Cardiac muscle cell (in vitro differentiated cells and primary cell): ENCODE data around the gene UPF3A. TPM values are rescaled to one million over a fixed set of nuclear protein-coding genes. Genes with fewer than 3 reads are reported as not detected.
"Not testable (repeated sequence)": the region's sequence is repeated elsewhere in the genome, so short reads cannot be mapped to it uniquely, and the experiment has no call there.

ENCODE experiments used
- DNase-seq, 2 donors: peaks; one replicate each; pipeline versions ENCODE4 v3.0.0 to v3.0.0-alpha.2; 2010 to 2017; ENCODE audit warnings: low read depth in 1 of 2, low spot score in 1 of 2
- H3K27ac ChIP-seq: fragments of 200-600 bp; sonication (generic); 2 replicates; pipeline ENCODE4 v1.5.1; 2016
- H3K27me3 ChIP-seq: fragments of 200-600 bp; sonication (generic); 2 replicates; pipeline ENCODE4 v1.6.0; 2016; ENCODE audit warnings: control low read depth
- H3K36me3 ChIP-seq: fragments of 200-600 bp; sonication (generic); 2 replicates; pipeline ENCODE4 v1.5.1; 2016; ENCODE audit warnings: control low read depth
- H3K4me1 ChIP-seq: fragments of 200-600 bp; sonication (generic); 2 replicates; pipeline ENCODE4 v1.8.1; 2017; ENCODE audit warnings: low read depth, mild to moderate bottlenecking, mixed run types
- H3K4me3 ChIP-seq: fragments of 200-600 bp; sonication (generic); 2 replicates; pipeline ENCODE4 v1.5.1; 2016; ENCODE audit warnings: mild to moderate bottlenecking
- H3K9me3 ChIP-seq: fragments of 200-600 bp; sonication (generic); 2 replicates; pipeline ENCODE4 v1.5.1; 2017; ENCODE audit warnings: low read depth, mild to moderate bottlenecking, control low read depth
- polyA plus RNA-seq: library from polyadenylated mRNA; unstranded; fragments of >200 nt; fragmentation: Nextera tagmentation; extraction: Ambion mirVana; gene quantifications from 2 replicates; pipeline ENCODE4 v1.2.1, GENCODE V29; 2016
- total RNA-seq: library from RNA; depleted of rRNA; stranded (reverse); fragments of >200 nt; gene quantifications from 2 replicates; pipeline ENCODE4 v1.2.3, GENCODE V29; 2016
- TF ChIP-seq, protein P1 (sequence below): IDR thresholded peaks from 2 replicates; pipeline ENCODE4 v1.5.1; 2012; ENCODE audit warnings: low read depth, mild to moderate bottlenecking, low read length

UPF3A gene
- total and polyA plus RNA-seq, 2 experiments from 2014 or later: 77.9 to 92.9 TPM

- TF ChIP-seq, protein P1, sequence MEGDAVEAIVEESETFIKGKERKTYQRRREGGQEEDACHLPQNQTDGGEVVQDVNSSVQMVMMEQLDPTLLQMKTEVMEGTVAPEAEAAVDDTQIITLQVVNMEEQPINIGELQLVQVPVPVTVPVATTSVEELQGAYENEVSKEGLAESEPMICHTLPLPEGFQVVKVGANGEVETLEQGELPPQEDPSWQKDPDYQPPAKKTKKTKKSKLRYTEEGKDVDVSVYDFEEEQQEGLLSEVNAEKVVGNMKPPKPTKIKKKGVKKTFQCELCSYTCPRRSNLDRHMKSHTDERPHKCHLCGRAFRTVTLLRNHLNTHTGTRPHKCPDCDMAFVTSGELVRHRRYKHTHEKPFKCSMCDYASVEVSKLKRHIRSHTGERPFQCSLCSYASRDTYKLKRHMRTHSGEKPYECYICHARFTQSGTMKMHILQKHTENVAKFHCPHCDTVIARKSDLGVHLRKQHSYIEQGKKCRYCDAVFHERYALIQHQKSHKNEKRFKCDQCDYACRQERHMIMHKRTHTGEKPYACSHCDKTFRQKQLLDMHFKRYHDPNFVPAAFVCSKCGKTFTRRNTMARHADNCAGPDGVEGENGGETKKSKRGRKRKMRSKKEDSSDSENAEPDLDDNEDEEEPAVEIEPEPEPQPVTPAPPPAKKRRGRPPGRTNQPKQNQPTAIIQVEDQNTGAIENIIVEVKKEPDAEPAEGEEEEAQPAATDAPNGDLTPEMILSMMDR: no peak
Measured at GRCh38 chr13:114330086-114330485, 48.7 kb downstream of the UPF3A start.

DNA sequence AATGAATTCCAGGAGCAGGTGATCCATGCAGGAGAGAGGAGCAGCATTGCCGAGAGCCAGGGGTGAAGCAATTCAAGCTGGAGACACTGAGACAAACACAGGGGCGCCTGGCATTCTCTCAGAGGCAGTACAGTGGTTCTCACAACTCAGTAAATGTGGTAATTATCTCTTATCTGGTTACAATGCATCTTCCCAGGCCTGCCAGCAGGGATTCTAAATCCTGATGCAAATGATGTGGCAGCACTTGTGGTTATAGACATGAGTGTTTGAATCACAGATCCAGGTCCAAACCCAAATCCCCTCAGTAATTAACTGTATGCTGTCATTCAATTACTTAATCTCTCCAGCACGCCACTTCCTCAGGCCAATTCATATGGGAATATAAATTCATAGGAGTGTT, 52.5 kb downstream of the UPF3A start:
- H3K27me3 ChIP-seq, H3K4me1 ChIP-seq, H3K27ac ChIP-seq, H3K36me3 ChIP-seq, H3K4me3 ChIP-seq, DNase-seq, H3K9me3 ChIP-seq: not testable (repeated sequence)

More at GRCh38 chr13:114330086-114330485, 48.7 kb downstream of the UPF3A start:
- no peak overlapping the region for H3K27ac ChIP-seq
- H3K4me3 ChIP-seq: no peak overlapping the region
- H3K27me3 ChIP-seq: no peaks in the 10 kb centered on the region
- no peaks in the 10 kb centered on the region for H3K4me1 ChIP-seq
- H3K9me3 ChIP-seq: no peaks in the 10 kb centered on the region
- peaks cover 12% of the 10 kb centered on the region for H3K36me3 ChIP-seq
- DNase-seq: no peak

- no peaks in the 10 kb centered on the region for H3K4me1 ChIP-seq
- H3K27me3 ChIP-seq: no peaks in the 10 kb centered on the region
- no peak overlapping the region for H3K27ac ChIP-seq
- H3K36me3 ChIP-seq: no peaks in the 10 kb centered on the region
- TF ChIP-seq, protein P1: no peak
- no peak overlapping the region for H3K4me3 ChIP-seq
- no peak for DNase-seq
- no peaks in the 10 kb centered on the region for H3K9me3 ChIP-seq
Measured at GRCh38 chr13:114334305-114335053, 53.1 kb downstream of the UPF3A start.

GRCh38 chr13:114336457-114336856, 55.1 kb downstream of the UPF3A start:
- not testable (repeated sequence) for H3K4me3 ChIP-seq, H3K36me3 ChIP-seq, H3K27me3 ChIP-seq, DNase-seq, H3K27ac ChIP-seq, H3K4me1 ChIP-seq, H3K9me3 ChIP-seq

DNA sequence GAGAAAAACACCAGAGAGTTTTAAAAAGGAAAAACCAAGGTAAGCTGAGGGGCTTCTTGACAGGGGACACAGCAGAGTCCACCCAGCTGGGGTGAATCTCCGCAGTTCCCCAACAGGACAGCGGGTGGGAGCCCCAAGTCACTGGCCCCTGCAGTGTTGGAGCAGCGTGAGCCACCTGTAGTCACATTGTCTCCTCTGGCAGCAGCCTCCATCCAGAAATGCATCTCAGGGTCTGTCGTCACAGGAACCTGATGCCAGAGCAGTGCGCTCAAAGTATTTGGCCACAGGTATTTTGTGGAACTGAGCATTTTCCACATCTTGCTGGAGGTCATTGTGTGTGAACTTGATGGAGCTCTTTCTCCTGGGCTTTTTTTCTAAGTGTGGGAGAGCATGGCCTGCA, 57.6 kb downstream of the UPF3A start:
- Histone ChIP-seq H3K4me3 (no peak overlapping the region), H3K27ac (no peak overlapping the region), H3K27me3 (no peaks in the 10 kb centered on the region), H3K36me3 (no peaks in the 10 kb centered on the region), H3K9me3 (no peaks in the 10 kb centered on the region), H3K4me1 (no peaks in the 10 kb centered on the region)
- DNase-seq: no peak
- TF ChIP-seq, protein P1: no peak

- Histone ChIP-seq H3K27ac (no peak overlapping the region), H3K27me3 (no peaks in the 10 kb centered on the region), H3K9me3 (no peaks in the 10 kb centered on the region), H3K36me3 (no peaks in the 10 kb centered on the region), H3K4me3 (no peak overlapping the region), H3K4me1 (no peaks in the 10 kb centered on the region)
- TF ChIP-seq, protein P1: peak; percentile 72
- DNase-seq: peak in 1 of 2 donors; percentile 59
Measured at GRCh38 chr13:114339857-114340534, 58.6 kb downstream of the UPF3A start.
